Stomach smooth muscle (tissue), 2 donors: Measurements from ENCODE around the gene CYSRT1.
"Not testable (repeated sequence)": the region's sequence is repeated elsewhere in the genome, so short reads cannot be mapped to it uniquely, and the experiment has no call there.

ENCODE experiments used
- H3K27ac ChIP-seq: one replicate; pipeline ENCODE4 v1.7.0; 2013; ENCODE audit warnings: mild to moderate bottlenecking, low read length, inconsistent platforms
- H3K27me3 ChIP-seq, 2 donors: one replicate each; pipeline ENCODE4 v1.7.0; 2013; ENCODE audit warnings: low read length in 2 of 2; ENCODE audit not compliant: insufficient read depth in 2 of 2, control insufficient read depth in 1 of 2
- H3K36me3 ChIP-seq, 2 donors: one replicate each; pipeline ENCODE4 v1.7.0; 2013; ENCODE audit warnings: low read length in 2 of 2; ENCODE audit not compliant: control insufficient read depth in 2 of 2, insufficient read depth in 2 of 2
- H3K4me1 ChIP-seq: one replicate; pipeline ENCODE4 v1.7.0; 2013; ENCODE audit warnings: low read length; ENCODE audit not compliant: control insufficient read depth, insufficient read depth
- H3K4me3 ChIP-seq, 2 donors: one replicate each; pipeline ENCODE4 v1.7.0; 2013; ENCODE audit warnings: low read length in 2 of 2
- H3K9ac ChIP-seq, 2 donors: one replicate each; pipeline ENCODE4 v1.7.0; 2013; ENCODE audit warnings: low read length in 2 of 2, mild to moderate bottlenecking in 1 of 2
- H3K9me3 ChIP-seq, 2 donors: one replicate each; pipeline ENCODE4 v1.7.0; 2013; ENCODE audit warnings: low read length in 2 of 2; ENCODE audit not compliant: control insufficient read depth in 2 of 2
- donor health status: healthy.
- donor health status: Pancreatic carcinoma.

The CYSRT1 gene

DNA sequence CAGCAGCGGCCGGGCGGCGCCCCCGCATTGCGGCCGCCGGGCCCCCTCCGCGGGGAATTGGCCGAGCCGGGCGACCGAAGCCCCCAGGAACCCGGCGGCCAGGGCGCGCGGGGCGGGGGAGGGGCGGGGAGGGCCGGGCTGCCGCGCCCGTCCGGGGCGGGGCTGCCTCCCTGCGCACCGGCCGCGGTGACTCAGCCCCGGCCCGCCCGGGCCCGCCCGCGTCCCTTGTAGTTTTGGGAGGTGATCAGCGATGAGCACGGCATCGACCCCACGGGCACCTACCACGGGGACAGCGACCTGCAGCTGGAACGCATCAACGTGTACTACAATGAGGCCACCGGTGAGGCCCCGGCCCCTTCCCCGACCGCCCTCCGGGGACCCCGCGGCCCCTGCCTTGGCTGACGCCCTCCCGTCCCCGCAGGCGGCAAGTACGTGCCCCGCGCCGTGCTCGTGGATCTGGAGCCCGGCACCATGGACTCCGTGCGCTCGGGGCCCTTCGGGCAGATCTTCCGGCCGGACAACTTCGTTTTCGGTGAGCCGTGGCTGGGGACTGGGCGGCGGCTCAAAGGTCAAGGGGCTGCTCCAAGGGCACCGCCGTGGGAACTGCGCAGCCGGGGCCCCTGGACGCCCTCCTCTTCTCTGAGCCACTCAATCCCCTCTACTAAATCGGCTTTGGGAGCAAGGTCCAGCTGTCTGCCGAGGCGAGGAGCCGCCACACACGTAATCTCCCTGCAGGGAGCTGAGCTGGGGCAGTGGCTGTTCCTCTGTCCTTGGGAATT is 16.7 kb downstream of the CYSRT1 start:
- H3K9me3 ChIP-seq, result no peaks in the 10 kb centered on the region
- H3K4me1 ChIP-seq, result peaks cover 46% of the 10 kb centered on the region
- peaks cover 10 to 16% of the 10 kb centered on the region in 2 donors for H3K36me3 ChIP-seq
- peak overlapping the region; percentile 68 to 75 for H3K9ac ChIP-seq
- H3K27ac ChIP-seq, result peak overlapping the region; percentile 75
- peak overlapping the region; percentile 79 to 84 for H3K4me3 ChIP-seq
- no peaks in the 10 kb centered on the region for H3K27me3 ChIP-seq

DNA sequence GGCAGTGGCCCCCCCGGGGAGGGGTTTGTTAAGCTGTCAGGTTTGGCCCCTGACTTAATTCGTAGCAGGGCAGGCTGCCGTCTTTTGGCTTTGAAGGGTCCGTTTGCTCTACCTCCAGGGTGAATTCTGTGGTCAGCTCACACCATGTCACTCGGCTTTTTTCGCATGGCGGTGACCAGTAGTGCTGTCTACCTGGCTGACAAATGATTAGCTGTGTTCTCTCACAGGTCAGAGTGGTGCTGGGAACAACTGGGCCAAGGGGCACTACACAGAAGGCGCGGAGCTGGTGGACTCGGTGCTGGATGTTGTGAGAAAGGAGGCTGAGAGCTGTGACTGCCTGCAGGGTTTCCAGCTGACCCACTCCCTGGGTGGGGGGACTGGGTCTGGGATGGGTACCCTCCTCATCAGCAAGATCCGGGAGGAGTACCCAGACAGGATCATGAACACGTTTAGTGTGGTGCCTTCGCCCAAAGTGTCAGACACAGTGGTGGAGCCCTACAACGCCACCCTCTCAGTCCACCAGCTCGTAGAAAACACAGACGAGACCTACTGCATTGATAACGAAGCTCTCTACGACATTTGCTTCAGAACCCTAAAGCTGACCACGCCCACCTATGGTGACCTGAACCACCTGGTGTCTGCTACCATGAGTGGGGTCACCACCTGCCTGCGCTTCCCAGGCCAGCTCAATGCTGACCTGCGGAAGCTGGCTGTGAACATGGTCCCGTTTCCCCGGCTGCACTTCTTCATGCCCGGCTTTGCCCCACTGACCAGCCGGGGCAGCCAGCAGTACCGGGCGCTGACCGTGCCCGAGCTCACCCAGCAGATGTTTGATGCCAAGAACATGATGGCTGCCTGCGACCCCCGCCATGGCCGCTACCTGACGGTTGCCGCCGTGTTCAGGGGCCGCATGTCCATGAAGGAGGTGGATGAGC is 17.6 kb downstream of the CYSRT1 start:
- H3K4me1 ChIP-seq, result peaks cover 38% of the 10 kb centered on the region

DNA sequence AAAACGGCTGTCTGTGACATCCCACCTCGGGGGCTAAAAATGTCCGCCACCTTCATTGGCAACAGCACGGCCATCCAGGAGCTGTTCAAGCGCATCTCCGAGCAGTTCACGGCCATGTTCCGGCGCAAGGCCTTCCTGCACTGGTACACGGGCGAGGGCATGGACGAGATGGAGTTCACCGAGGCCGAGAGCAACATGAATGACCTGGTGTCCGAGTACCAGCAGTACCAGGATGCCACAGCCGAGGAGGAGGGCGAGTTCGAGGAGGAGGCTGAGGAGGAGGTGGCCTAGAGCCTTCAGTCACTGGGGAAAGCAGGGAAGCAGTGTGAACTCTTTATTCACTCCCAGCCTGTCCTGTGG is 18.3 kb downstream of the CYSRT1 start:
- H3K9ac ChIP-seq, H3K27me3 ChIP-seq, H3K9me3 ChIP-seq, H3K27ac ChIP-seq, H3K4me3 ChIP-seq: not testable (repeated sequence)
- Histone ChIP-seq H3K36me3 (peaks cover 10 to 16% of the 10 kb centered on the region in 2 donors), H3K4me1 (peaks cover 37% of the 10 kb centered on the region)

More for the DNA sequence above, 17.6 kb downstream of the CYSRT1 start:
- Histone ChIP-seq H3K36me3 (peaks cover 10 to 16% of the 10 kb centered on the region in 2 donors), H3K9me3 (no peaks in the 10 kb centered on the region), H3K9ac (peak overlapping the region; percentile 68 to 75), H3K4me3 (peak overlapping the region; percentile 79 to 84), H3K27me3 (no peaks in the 10 kb centered on the region), H3K27ac (peak overlapping the region; percentile 75)

DNA sequence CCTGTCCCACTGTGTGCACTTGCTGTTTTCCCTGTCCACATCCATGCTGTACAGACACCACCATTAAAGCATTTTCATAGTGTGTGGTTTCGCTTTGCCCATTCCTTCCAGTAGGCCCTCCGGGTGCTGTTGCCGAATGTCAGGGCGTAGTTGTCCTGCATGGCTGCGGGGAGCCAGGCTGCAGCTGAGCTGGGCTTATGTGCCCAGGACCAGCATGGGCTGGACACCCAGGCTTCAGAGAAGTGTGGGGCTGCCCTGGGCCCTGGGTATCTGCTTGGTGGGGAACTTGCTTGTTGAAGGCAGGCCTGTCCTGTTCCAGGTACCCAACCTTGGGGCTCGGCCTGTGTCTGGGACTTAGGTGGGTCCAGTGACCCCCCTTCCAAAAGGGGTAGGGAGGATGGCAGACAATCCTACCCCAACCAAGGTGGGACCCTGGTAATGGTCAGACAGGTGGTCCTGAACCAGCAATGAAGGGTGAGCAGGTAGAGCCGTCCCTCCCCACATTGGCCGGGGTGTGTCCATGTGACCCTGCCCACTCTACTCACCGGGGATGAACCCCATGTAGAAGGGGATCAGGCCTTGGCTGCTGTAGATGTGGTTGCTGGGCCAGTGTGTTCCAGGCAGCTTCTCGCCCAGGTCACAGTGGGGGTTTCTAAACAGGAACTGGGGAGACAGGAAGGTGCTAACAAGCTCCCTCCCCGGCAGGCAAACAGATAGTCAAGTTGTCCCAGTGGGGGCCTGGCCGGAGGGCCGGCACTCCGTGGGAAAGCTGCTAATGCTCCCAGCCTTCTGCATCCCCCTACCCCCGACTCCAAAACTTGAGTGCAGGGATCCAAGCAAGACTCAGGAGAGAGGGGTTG is 18.9 kb downstream of the CYSRT1 start:
- H3K27ac ChIP-seq, result no peak overlapping the region
- peaks cover 10 to 16% of the 10 kb centered on the region in 2 donors for H3K36me3 ChIP-seq
- no peak overlapping the region for H3K4me3 ChIP-seq
- no peaks in the 10 kb centered on the region for H3K9me3 ChIP-seq
- no peaks in the 10 kb centered on the region for H3K27me3 ChIP-seq
- peaks cover 31% of the 10 kb centered on the region for H3K4me1 ChIP-seq
- H3K9ac ChIP-seq, result peak overlapping the region in 1 of 2 donors; percentile 21

DNA sequence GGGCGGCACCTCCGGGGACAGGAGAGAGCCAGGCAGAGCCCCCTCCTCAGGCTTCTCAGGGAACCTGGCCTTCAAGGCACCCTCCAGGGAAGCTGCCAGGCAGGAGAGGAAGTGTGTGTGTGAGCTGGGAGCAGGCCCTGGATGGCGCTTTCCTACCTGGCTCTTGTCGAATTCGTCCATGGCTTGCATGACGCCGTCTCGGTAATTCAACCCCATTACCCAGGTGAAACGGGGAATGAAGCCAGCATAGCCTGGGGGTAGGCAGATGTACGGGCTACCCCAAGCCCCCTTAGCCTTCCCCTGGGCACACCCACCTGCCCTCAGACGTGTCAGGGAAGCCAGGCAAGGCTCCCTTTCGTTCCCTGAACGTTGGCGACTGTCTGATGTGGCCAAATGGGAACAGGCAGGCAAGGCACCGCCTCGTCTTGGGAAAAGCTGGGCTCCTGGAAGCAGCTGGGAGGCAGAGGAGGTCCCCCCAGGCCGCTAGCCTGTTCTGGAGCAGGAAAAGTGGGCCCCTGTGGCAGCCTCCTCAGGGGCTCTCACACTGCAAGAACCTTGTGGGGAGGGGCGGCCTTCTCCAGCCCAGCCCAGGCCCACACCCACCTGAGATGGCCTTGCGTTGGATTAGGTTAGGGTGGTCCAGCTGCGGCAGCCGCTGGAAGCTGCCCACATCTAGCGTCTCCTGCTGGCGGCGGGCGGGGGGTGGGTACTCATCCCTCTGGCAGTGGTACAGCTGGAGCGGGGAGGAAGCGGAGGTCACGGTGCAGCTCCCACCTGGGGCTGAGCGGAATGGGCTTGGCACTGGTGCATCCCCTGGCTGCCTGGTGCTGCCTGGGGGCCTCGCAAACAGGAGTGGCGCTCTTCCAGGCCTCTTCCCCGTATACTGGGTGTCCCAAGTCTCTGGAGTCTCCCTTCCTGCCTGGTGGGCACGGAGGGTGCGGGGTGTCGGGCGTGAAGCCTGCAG is 19.8 kb downstream of the CYSRT1 start:
- Histone ChIP-seq H3K9me3 (no peaks in the 10 kb centered on the region), H3K27me3 (no peaks in the 10 kb centered on the region), H3K9ac (no peak overlapping the region), H3K4me3 (no peak overlapping the region), H3K4me1 (peaks cover 29% of the 10 kb centered on the region), H3K36me3 (peaks cover 10 to 16% of the 10 kb centered on the region in 2 donors), H3K27ac (no peak overlapping the region)

DNA sequence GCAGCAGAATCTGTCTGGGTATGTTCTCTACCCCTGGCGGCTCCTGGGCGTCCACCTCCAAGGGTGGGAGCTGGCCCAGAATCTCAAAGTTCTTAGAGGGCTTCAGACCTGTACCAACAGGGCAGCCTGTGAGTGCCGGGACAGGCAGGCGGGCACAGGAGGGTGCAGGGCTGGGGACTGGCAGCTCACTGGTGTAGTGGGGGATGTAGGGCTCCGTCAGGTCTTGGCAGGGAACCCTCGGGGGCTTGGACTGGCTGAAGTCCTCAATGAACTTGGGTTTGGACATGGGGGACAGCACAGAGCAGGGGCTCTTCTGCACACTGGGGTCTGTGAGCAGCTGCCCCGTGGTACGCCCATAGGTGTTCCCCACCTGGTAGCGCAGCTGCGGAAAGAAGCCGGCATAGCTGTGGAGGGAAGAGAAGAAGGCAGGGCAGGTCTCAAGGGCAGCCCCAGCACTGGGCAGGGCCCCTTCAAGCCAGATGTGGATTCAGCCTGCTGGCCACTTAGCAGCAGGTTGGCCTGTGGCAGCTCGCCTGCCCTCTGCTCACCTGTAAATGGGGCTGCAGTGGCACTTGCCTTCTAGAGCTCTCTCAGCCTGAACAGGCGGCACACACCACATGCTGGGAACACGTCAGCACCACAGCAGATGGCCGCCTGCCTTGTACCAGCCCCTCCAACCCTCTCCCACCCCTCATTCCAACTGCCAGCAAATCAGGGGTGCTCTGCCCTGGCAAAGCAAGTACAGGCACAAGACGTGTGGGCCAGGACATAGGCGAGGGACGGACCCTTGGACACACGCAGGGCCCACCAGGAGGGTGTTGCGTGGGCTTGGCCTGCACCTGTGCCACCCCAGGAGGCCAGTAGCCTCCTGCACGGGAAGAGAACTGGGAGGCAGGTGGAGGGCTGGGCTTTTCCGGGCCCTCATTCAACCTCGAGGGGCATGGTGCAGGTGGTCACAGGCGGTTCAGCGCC is 20.8 kb downstream of the CYSRT1 start:
- Histone ChIP-seq H3K4me3 (no peak overlapping the region), H3K4me1 (peaks cover 25% of the 10 kb centered on the region), H3K36me3 (peaks cover 10 to 16% of the 10 kb centered on the region in 2 donors), H3K27ac (no peak overlapping the region), H3K27me3 (peaks cover 0 to 2% of the 10 kb centered on the region in 2 donors), H3K9me3 (no peaks in the 10 kb centered on the region), H3K9ac (no peak overlapping the region)

DNA sequence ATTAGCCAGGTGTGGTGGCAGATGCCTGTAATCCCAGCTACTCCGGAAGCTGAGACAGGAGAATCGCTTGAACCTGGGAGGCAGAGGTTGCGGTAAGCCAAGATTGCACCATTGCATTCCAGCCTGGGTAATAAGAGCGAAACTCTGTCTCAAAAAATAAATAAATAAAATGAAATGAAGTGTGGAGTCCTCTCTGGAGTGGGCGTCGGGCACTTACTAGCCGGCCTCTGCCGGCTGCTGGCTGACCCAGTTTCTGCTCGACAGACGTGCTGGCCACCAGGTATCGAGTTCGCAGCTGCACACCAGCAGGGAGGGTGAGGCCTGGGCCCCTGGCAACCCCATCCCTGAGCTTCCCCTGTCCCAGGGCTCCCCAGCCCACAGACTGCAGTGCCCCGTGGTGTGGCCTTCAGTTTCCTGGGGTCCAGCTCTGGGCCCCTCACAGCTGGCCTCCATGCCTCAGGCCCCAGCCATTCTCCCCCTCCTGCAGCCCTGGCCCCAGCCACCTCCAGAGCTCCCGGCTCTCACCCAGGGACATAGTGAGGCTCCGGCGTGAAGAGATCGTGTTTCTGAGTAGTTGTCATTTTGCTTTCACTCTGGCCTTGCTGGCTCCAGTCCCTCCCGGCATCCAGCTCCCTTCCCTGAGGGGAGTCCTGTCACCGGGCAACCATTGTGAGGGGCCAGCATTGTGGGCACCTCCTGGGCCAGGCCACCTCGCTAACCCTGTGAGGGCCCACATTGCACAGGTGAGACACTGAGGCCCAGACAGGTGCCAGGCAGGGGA is 22.4 kb downstream of the CYSRT1 start:
- no peak overlapping the region for H3K9ac ChIP-seq
- no peaks in the 10 kb centered on the region for H3K9me3 ChIP-seq
- no peak overlapping the region for H3K27ac ChIP-seq
- H3K27me3 ChIP-seq, result peaks cover 0 to 4% of the 10 kb centered on the region in 2 donors
- H3K4me3 ChIP-seq, result no peak overlapping the region
- peaks cover 17% of the 10 kb centered on the region for H3K4me1 ChIP-seq
- H3K36me3 ChIP-seq, result peaks cover 10 to 12% of the 10 kb centered on the region in 2 donors

DNA sequence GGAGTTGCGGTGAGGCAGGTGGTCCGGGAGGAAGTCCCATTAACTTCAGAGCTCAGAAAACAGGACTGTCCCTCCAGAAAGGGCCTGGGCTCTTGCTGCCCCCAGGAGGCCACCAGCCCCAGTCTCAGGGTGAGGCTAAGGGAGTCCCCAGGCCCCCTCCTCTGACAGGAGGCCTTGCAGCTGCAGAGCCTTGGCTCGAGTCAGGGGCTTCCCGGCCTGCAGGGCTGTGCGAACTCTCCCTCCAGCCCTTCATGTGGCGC is 22.9 kb downstream of the CYSRT1 start:
- Histone ChIP-seq H3K27me3 (peaks cover 0 to 4% of the 10 kb centered on the region in 2 donors), H3K9ac (no peak overlapping the region), H3K27ac (no peak overlapping the region), H3K36me3 (peaks cover 6 to 7% of the 10 kb centered on the region in 2 donors), H3K4me1 (peaks cover 12% of the 10 kb centered on the region), H3K4me3 (no peak overlapping the region), H3K9me3 (no peaks in the 10 kb centered on the region)
